HEK293T (cell line): ENCODE measurements around the gene CBLN4.

Experiments used
- ARNT ChIP-seq: fragments of 450-650 bp; IDR thresholded peaks from 2 replicates; pipeline ENCODE4 v1.6.1; 2017; ENCODE audit warnings: mild to moderate bottlenecking
- BHLHE40 ChIP-seq: fragments of 450-650 bp; IDR thresholded peaks from 2 replicates; pipeline ENCODE4 v1.6.1; 2016; ENCODE audit warnings: mild to moderate bottlenecking, moderate library complexity, borderline replicate concordance
- CTBP1 ChIP-seq: fragments of 450-650 bp; IDR thresholded peaks from 2 replicates; pipeline ENCODE4 v1.6.1; 2016; ENCODE audit warnings: borderline replicate concordance
- ELF4 ChIP-seq: fragments of 450-650 bp; IDR thresholded peaks from 2 replicates; pipeline ENCODE4 v1.6.1; 2017; ENCODE audit warnings: antibody characterized with exemption
- FOXA1 ChIP-seq: fragments of 450-650 bp; IDR thresholded peaks from 2 replicates; pipeline ENCODE4 v1.6.1; 2016; ENCODE audit warnings: mild to moderate bottlenecking
- FOXK2 ChIP-seq: fragments of 450-650 bp; IDR thresholded peaks from 2 replicates; pipeline ENCODE4 v1.6.1; 2016; ENCODE audit warnings: mild to moderate bottlenecking
- FOXM1 ChIP-seq: fragments of 450-650 bp; IDR thresholded peaks from 2 replicates; pipeline ENCODE4 v1.6.1; 2017; ENCODE audit warnings: mild to moderate bottlenecking, borderline replicate concordance
- L3MBTL2 ChIP-seq: fragments of 450-650 bp; conservative IDR thresholded peaks from 2 replicates; pipeline ENCODE4 v1.6.1; 2016; ENCODE audit warnings: mild to moderate bottlenecking
- LEF1 ChIP-seq: fragments of 450-650 bp; IDR thresholded peaks from 2 replicates; pipeline ENCODE4 v1.6.1; 2017; ENCODE audit warnings: mild to moderate bottlenecking, borderline replicate concordance
- SUZ12 ChIP-seq: fragments of 450-650 bp; IDR thresholded peaks from 2 replicates; pipeline ENCODE4 v1.6.1; 2016; ENCODE audit warnings: mild to moderate bottlenecking
- TARDBP ChIP-seq: fragments of 450-650 bp; IDR thresholded peaks from 2 replicates; pipeline ENCODE4 v1.6.1; 2016
- ZNF384 ChIP-seq: fragments of 450-650 bp; IDR thresholded peaks from 2 replicates; pipeline ENCODE4 v1.6.1; 2016

GRCh38 chr20:56017560-56017959 lies 12.2 kb upstream of the CBLN4 start:
- TF ChIP-seq L3MBTL2, result no peak
- no peak for TF ChIP-seq FOXM1
- TF ChIP-seq ELF4, result no peak
- TF ChIP-seq FOXA1, result no peak
- no peak for TF ChIP-seq BHLHE40
- no peak for TF ChIP-seq ZNF384
- no peak for TF ChIP-seq TARDBP
- no peak for TF ChIP-seq FOXK2
- TF ChIP-seq SUZ12, result no peak
- TF ChIP-seq CTBP1, result no peak
- TF ChIP-seq LEF1, result no peak
- TF ChIP-seq ARNT, result no peak
